ENCODE data around the gene QPRT. TPM values are rescaled to one million over a fixed set of nuclear protein-coding genes. Genes with fewer than 3 reads are reported as not detected.
A peak's percentile ranks its signal among the peaks of the same experiment; 100 is the strongest.

The QPRT gene
- total and polyA plus RNA-seq, 2 of the 13 experiments (the other 11 are each of a cell fraction or from before 2014, with no cell fraction given): 130 to 218 TPM

GRCh38 chr16:29687755-29688154 is 8.8 kb downstream of the QPRT start:
- ChIA-PET CTCF (ENCODE audit: low intra/inter-chr PET ratio, low total read pairs) (no interaction called here), POLR2A (interaction anchor here (1.1 to 3.5 kb wide), 3 partner anchors 8 to 13 kb away, joined by 3 to 37 read pairs (median 8); partner anchors contain the start of gene QPRT)
- H3K9ac ChIP-seq (ENCODE audit: insufficient read depth, low read depth, low read length): no peak overlapping the region
- peaks cover 51% of the 10 kb centered on the region for H3K4me1 ChIP-seq (ENCODE audit: insufficient read depth, low read length)
- H3K4me2 ChIP-seq (ENCODE audit: low read depth, low read length): no peak overlapping the region
- peak overlapping the region; percentile 50 for H3K27ac ChIP-seq (ENCODE audit: extremely low read length, insufficient read depth, low read length)
- H3K36me3 ChIP-seq (replicated peaks in 1 of 2; ENCODE audit: control insufficient read depth in 1 of 2, insufficient read depth in 2 of 2, low read length in 2 of 2): peaks cover 4 to 23% of the 10 kb centered on the region in 2 experiments
- peaks cover 38% of the 10 kb centered on the region for H4K20me1 ChIP-seq (ENCODE audit: insufficient read depth, low read length)
- no peak overlapping the region for H3K4me3 ChIP-seq (replicated peaks in 1 of 3; ENCODE audit: insufficient read depth in 1 of 3, low read depth in 2 of 3, low read length in 3 of 3)
- DNase-seq (ENCODE audit: low spot score) (peak; percentile 76), FAIRE-seq (peak; percentile 90), ATAC-seq (peak; percentile 47)
- WGBS (ENCODE audit: low lambda C conversion rate): 7% methylated on average over 2 of the region's 2 CpGs
- H2AFZ ChIP-seq (ENCODE audit: low read length): no peak overlapping the region
- in situ Hi-C loops (cut with HindIII; ENCODE audit: extremely low pct_ligation_motif_present, low pct_unique_long_range_greater_than_20kb) (no loop called here), intact Hi-C loops (cut with micrococcal nuclease; ENCODE audit: unreplicated experiment) (no loop called here)
- BruUV-seq (replicated peaks): TSS peak; percentile 21
- H3K79me2 ChIP-seq (ENCODE audit: insufficient read depth, low read length): peaks cover 56% of the 10 kb centered on the region
- no peaks in the 10 kb centered on the region for H3K27me3 ChIP-seq (ENCODE audit: control insufficient read depth in 1 of 2, insufficient read depth in 2 of 2, low read length in 2 of 2)
- H3K9me3 ChIP-seq (ENCODE audit: low read length): no peaks in the 10 kb centered on the region
- 0 out of 2 replicates have a peak, but pooled peaks have one; percentile 15 for TF ChIP-seq MED1 (CRISPR knock-in tag; IDR thresholded peaks at IDR 0.05)
- no peak for TF ChIP-seq SRY (CRISPR knock-in tag; IDR thresholded peaks at IDR 0.05)
- TF ChIP-seq SKI (IDR thresholded peaks at IDR 0.05; ENCODE audit: partially characterized antibody): peak; percentile 41
- no peak for TF ChIP-seq GABPB1 (CRISPR knock-in tag; IDR thresholded peaks at IDR 0.05)
- no peak for TF ChIP-seq YEATS4 (CRISPR knock-in tag; IDR thresholded peaks at IDR 0.05; ENCODE audit: borderline replicate concordance)
- no peak for TF ChIP-seq ZNF691 (CRISPR knock-in tag; IDR thresholded peaks at IDR 0.05; ENCODE audit: borderline replicate concordance, low read depth)
- TF ChIP-seq EHMT2 (IDR thresholded peaks at IDR 0.05; ENCODE audit: borderline replicate concordance, low read depth, low read length): no peak
- TF ChIP-seq EP300 (IDR thresholded peaks at IDR 0.05; ENCODE audit: low read depth in 2 of 2, low read length in 2 of 2): peak in 1 of 2 experiments; percentile 69; a peak in 2 of 4 replicates
- TF ChIP-seq EP300 (CRISPR knock-in tag; IDR thresholded peaks at IDR 0.05; ENCODE audit: borderline replicate concordance): no peak
- peak; percentile 99 for TF ChIP-seq ZNF770 (CRISPR knock-in tag; IDR thresholded peaks at IDR 0.05)
- TF ChIP-seq CREBL2 (CRISPR knock-in tag; IDR thresholded peaks at IDR 0.05; ENCODE audit: borderline replicate concordance): no peak
- peak; percentile 57; the same call in 1 of the 2 replicates for TF ChIP-seq ZMYM3 (CRISPR knock-in tag; IDR thresholded peaks at IDR 0.05)
- TF ChIP-seq BCL6 (CRISPR knock-in tag; IDR thresholded peaks at IDR 0.05): 0 out of 2 replicates have a peak, but pooled peaks have one; percentile 36
- TF ChIP-seq STAT5B (CRISPR knock-in tag; IDR thresholded peaks at IDR 0.05): no peak
- peak; percentile 53; the same call in 1 of the 2 replicates for TF ChIP-seq GATAD2A (CRISPR knock-in tag; IDR thresholded peaks at IDR 0.05)
- TF ChIP-seq ATF4 (CRISPR knock-in tag; IDR thresholded peaks at IDR 0.05): 0 out of 4 replicates have a peak, but pooled peaks of 1 of the 2 experiments have one; percentile 13
- TF ChIP-seq YEATS2 (CRISPR knock-in tag; IDR thresholded peaks at IDR 0.05; ENCODE audit: borderline replicate concordance): no peak
- TF ChIP-seq KAT8 (CRISPR knock-in tag; IDR thresholded peaks at IDR 0.05): peak; percentile 26; the same call in 1 of the 2 replicates
- no peak for TF ChIP-seq TOE1 (CRISPR knock-in tag; IDR thresholded peaks at IDR 0.05)
- peak; percentile 89 for TF ChIP-seq ZNF710 (CRISPR knock-in tag; IDR thresholded peaks at IDR 0.05; ENCODE audit: borderline replicate concordance)
